GM21423 (cell line): ENCODE results near the gene SLC7A14.

Experiments
- ATAC-seq: cut with Tn5 transposase; IDR thresholded peaks from one replicate; pipeline ENCODE4 v1.9.1; 2021; ENCODE audit warnings: mild to moderate bottlenecking, moderate library complexity; ENCODE audit not compliant: unreplicated experiment

SLC7A14 gene

DNA sequence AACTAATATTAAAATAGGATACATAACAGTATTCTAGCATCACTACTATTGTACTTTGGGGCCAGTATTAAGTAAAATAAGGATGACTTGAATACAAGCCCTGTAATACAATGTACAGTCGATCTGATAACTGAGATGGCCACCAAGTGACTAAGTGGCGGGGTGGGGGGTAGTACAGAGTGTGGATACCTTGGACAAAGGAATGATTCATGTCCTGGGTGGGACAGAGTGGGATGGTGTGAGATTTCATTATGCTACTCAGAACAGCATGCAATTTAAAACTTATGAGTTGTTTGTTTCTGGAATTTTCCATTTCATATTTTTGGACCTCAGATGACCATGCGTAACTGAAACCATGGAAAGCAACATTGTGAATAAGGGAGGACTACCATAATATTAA lies 46.0 kb downstream of the SLC7A14 start:
- ATAC-seq = no peak

DNA sequence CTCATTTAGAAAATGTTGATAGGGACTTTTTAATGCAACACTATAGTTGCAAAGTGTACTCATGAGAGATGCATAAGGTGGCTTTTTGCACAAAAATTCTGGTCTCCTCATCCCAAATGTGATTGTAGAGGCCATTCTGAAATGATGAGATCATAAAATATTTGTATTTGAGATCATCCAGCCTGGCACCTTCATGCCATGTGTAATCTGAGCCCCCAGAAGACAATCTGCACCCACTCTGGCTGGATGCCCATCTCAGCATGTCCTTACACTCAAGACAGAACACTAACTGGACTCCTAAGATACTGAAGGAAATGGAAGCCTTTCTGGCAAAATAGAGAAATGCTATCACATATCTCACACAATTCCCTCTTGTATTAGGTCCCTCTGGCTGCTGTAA lies 49.2 kb downstream of the SLC7A14 start:
- ATAC-seq = no peak

DNA sequence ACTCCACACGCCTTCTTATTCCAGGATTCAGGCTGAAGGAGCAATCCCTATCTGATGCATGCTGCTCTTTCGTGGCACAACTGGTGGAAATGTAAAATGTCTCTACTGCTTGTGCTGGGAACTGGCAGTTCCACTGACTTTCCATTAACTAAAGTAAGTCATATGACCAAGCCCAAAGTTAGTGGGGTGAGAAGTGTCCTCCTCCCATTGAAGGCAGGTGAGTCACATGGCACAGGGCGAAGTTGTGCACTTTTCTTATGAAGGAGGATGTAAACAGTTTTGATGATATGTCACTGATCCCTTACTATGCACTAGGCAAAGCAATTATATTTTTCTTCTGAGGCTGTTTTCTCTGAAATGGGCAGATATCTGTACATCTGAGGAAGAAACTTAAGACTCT lies 51.6 kb downstream of the SLC7A14 start:
- ATAC-seq = no peak

DNA sequence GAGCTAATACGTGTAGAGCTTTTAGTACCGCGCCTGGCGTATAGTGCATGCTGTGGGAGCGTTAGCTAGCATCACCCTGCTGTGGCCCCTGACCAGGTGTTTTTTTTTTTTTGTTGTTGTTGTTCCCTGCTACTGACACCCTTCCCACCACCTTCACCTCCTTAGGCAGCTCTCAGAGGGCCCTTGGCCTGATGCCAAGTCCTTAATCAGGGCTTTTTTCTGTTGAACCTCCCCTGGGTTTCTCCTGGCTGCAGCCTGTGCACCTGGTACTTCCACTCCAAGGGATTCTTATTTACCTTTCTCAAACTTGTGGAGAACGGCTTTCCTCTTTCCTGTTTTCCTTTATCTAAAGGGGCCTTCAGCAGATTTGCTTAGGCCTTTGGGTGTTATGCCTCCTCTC lies 53.3 kb downstream of the SLC7A14 start:
- ATAC-seq = no peak

DNA sequence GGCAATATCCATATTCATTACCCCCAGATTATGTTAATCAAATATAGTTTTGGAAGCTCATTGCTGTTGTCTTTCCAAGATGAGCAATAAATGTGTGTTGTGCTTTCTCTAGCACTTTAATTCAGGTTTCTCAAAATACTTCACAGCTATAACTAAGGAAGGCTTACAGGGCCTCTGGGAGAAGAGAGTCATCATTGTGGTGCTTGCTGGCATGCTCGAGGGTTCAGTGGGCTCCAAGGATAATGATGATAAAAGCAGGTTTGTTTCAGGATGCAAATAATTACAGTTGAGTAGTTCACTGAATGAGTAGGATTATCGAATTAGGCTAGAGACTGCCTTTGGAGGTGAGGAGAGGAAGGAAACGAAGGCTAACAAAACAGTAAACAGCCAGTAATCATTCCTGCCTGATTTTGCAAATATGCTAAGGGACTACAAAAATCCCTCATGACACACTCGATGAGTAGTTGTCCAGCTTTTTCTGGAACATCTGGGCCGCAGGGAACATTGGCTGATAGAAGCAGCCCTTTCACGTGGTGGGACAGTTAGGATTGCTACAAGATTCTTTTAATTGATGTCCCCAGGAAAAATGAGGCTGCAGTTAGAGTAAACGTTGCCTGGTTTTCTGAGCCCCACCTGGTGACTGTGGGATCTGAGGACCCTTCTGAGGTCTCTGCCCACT lies 54.1 kb downstream of the SLC7A14 start:
- no peak for ATAC-seq

DNA sequence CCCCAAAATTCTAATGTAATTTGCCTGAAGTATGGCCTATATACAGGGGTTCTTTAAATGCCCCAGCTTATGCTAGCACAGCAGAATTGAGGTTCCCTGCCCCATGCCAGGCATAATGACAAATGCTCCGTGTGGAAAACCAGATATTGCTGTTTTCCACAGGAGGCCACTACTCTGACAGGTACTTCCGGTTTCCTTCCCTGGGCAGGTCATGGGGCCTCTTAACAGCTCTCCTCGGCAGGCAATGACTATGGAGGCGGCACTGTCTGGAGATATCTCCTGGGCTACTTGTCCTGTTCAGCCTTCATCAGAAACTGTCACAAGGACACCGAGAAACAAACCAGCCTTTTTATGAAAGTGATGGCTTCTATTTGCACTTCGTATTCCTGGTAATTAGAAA lies 54.8 kb downstream of the SLC7A14 start:
- ATAC-seq = no peak

DNA sequence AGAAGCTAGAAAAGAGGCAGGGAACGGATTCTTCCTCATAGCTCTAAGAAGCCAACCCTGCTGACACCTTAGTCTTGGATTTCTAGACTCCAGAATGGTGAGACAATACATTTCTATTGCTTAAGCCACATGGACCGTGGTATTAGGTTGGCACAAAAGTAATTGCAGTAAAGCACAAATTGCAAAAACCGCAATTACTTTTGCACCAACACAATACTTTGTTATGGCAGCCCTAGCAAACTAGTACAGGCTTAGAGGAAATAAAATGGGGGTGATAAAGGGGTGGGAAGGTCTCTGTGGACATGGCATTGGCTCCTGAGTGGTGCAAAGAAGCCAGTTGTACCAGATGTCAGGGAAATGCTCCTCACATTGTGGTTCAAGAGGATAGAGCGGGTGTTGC lies 56.0 kb downstream of the SLC7A14 start:
- no peak for ATAC-seq

DNA sequence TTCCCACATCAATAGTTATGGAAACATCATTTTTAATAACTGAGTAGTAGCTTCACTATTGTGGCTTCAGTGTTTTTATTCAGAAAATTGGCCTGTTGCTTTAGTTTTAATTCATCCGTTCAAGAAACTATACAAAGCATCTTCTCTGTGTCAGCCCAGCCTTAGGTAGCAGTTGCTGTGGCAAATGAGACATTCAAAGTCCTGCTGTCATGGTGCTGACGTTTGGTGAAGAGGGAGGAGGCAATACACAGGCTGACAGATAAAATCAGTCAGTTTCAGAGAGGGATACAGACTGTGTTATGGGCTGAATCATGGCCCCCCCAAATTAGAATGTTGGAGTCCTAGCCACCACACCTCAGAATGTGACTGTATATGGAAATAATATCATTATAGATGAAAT lies 56.5 kb downstream of the SLC7A14 start:
- ATAC-seq = no peak

DNA sequence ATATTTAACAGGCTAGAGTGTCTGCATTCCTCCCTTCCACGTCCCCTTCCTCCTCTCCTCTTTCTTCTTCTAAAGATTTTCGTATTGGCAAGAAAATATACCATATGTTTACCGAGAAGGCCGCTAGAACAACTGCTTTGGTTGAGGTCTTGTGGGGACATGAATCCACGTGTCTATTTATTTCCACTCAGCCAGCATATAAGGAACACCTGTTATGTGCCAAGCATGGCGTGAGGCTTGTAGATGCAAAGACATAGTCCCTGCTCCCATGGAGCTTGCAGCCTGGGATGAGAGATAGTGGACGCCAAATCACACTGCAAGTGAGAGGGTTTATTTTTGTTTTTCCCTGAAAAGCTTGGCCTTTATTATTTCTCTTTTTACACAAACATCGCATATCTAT lies 57.1 kb downstream of the SLC7A14 start:
- no peak for ATAC-seq

DNA sequence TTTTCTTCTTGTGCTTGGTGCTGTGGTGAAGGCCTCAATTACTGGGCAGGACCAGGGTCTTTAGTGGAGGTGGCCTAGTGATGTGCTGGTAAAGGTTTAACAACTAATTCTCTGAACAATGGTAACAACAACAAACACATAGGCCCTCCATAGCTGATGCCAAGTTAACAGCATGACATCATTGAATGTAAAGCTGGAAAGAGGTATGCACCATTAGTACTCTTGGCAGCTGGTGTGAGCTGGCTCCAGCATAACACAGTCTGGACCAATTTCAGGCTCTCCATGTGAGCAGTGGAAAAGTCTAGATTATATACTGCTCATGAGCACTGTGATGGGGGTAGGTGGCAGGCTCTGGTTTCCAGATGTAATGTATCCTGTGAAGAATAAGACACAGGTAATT lies 61.8 kb downstream of the SLC7A14 start:
- ATAC-seq = no peak

DNA sequence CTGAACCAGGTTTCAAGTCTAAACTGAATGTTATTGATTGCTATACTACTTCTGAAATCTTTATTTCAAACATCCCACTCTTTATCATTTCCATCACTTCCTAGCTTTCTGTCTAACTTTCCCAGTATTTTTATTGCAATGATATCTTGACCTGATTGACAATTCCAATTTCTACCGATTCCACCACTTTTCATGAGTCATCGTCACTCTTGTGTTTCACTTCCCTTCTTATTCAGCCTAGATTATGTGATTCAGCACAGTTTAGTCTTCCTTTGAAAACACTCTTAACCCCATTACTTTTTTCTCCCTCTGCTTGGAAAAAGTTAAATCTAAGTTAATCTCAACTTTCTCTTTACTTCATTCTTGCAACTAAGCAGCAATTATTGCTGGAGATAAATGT lies 62.6 kb downstream of the SLC7A14 start:
- ATAC-seq = no peak

DNA sequence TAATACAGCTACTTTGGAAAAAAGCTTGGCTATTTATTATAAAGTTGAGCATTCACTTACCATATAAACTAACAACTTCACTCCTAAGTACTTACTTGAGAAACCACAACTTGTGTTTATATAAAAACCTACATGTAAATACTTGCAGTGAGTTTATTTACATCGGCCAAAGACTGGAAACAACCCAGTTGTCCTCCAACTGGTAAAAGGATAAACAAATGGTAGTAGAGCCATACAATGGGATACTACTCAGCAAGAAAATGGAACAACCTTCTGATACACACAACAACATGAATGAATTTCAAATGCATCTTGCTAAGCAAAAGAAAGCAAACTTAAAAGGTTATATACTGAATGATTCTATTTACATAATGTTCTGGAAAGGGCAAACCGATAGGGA lies 63.7 kb downstream of the SLC7A14 start:
- no peak for ATAC-seq

DNA sequence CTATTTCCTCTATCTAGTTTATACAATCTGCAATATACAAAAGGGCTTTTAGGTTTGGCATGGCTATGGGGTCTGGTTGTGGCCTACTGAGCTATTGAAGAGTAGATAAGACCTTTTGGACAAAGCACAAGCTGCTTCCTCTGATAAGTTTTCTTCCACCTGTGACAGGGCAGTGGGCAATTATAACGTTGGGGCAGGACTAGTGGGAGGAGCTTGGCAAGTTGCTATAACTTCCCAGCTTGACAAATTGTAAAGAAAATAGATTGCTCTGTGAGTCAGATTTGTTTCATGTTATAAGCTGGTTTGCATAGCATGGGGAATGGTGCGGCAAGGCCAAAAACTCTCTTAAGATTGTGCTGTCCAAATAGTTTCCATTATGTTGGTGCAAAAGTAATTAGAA lies 64.9 kb downstream of the SLC7A14 start:
- ATAC-seq = no peak

DNA sequence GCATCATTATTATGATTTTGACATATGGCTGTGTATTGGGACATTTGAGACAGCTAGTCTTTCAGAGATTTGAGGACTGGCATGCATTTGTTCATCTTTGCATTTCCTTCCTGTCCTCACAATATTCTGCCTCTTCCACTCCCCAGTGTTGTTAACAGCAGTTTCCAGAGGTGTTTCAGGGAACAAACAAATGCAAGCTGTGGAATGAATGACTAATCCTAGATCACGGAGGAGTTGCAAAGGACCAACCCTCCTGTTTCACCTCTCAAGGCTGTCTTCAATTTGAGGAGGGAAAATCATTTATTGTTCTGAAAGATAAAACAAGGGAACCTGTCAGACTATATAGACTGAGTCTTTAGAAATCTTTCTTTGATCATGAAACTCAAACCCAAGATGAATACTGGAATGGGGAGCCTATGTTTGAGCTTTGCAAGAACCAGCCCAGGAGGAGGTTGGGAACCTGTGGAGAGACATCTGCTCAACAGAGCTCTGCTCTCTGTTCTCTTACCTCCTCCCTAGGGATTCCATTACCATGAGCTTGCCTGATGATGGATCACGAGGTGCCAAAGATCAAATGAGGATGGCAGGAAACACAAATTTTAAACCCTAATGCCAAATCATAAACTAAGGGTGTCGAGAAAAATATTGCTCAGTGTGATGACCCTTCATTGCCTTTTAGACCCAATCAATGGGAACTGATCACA lies 68.5 kb downstream of the SLC7A14 start:
- no peak for ATAC-seq

DNA sequence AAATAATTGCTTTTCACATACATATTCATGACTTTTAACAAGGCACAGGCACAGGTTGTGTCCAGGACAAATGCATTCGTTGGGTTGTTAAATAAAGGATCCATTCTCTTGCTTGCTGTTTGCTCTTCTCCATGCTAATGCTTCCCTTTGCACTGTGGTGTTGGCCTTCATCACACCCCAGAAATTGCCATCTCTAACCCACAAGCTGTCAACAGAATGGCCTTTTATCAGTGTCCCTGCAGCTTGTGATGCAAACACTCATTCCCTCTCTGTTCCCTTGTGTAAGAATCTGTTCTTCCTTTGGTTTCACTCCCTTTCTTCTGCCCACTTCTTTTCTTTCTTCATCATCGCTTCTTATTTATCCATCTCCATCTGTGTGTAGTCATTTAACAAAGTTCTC lies 72.2 kb downstream of the SLC7A14 start:
- no peak for ATAC-seq

DNA sequence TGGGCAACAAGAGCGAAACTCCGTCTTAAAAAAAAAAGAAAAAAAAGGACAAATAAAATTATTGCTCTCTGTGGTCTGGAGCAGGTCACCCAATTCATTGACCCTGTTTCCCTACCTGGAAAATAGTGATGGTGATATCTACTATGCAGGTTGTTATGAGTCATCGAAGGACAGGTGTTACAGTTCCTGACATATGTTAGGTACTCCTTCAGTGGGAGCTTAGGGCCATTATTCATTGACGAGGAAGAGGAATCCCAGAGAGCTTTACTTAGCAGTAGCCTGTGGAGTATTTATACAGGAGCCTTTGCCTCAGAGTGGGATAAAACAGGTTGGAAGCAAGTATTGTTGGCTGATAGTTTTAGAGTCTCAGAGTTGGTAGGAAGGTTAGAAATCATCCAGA lies 74.5 kb downstream of the SLC7A14 start:
- ATAC-seq = no peak

DNA sequence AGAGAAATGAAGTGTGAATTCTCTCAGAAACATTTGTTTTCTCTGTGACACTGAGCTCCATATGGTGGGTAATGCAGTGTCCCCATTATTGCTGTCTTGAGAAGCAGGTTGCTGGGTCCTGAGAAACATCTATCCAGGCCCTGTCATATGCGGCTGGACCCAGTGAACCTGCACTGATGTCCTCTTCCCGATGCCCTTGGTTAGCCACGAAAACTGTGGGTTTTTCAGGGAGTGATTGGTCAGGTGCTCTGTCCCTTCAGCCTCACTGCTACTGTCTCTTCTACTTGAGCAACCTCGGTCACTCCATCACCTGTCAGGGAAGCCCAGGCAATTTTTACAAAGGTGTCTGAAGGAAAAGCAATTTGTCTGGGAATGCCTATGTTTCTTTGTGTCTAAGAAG lies 77.0 kb downstream of the SLC7A14 start:
- ATAC-seq = no peak

DNA sequence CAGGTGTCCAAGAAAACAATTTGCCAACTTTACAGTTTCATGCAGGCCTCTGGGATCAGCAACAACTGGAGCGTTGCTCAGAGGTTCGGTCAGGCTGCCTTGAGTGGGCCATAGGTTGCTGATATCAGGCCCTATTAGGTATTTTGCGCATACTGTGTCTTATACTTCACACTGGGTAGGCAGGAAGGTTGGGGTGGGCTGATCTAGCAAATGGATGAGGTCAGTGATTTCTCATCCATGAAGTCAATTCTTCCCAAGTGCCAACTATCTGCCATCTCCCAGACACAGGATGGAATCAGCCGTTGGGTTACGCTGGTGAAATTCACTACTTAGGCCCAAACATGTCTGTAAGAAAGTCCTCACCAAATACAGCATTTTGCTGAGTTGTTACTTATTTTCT lies 77.6 kb downstream of the SLC7A14 start:
- no peak for ATAC-seq

DNA sequence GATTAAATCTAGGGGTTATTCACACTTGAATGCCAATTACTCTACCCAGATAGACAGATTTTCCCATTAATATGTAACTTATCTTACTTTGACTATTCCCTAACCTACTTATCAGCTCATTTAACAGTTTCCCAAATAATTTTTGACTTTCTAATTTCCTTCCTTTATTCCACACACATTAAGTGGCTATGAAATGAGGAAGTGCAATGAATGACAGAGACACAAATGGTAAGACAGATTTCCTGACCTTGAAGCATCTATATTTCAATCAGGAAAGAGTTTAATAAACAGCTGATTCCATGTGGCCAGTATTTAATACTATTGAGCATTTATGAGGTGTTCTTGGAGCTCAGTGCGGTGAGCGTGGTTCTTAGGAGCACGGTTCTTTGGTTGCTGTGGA lies 78.8 kb downstream of the SLC7A14 start:
- no peak for ATAC-seq

DNA sequence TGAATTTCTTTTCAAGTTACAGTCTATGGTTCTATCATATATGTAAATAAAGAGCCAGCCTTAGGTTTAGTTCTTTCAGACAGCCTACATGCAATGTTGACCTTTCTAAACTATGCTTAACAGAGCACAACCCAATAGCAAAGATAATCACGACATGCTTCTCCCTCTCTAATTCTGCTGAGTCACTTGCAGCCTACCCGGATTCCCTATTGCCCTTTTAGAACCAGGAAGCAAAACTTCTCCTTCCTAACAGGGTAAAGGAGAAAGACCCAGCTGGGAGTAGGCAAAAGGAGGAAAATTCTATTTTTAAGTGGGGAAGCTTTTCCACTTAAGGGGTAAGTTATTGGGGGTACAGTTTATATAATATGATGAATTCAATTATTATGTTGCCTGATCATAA lies 79.3 kb downstream of the SLC7A14 start:
- ATAC-seq = no peak

DNA sequence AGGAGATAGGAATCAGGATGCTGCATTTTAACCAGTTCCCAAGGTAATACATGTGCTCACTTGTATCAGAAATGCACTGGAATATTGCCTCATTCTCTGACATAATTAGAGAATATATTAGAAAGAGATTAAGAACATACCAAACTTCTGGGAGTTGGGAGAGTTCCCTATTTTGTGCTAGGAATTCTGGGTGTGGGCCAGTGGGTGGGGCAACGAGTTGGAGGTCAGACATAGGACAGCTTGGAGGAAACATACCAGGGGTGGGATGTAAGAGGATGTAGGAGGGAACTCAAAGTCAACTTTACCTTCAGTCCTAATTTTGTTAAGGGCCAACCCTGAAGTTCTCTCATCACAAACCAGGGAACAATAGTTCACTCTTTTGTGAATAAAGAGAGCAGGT lies 83.6 kb downstream of the SLC7A14 start:
- no peak for ATAC-seq

DNA sequence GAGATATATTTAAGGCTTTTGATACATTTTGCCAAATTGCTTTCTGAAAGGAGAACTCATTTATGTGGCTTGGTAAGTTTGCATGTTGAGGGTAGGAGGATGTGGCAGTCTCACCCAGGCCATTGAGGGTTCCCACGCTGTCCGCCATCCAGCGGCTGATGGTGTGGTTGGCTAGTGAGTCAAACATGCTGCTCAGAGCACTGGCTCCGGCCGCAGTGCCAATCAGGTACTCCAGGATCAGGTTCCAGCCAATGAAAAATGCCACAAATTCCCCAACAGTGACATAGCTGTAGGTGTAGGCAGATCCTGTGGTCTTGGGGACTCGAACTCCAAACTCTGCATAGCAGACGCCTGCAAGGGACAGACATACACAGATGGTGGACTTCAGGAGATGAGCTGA lies 84.9 kb downstream of the SLC7A14 start:
- no peak for ATAC-seq

DNA sequence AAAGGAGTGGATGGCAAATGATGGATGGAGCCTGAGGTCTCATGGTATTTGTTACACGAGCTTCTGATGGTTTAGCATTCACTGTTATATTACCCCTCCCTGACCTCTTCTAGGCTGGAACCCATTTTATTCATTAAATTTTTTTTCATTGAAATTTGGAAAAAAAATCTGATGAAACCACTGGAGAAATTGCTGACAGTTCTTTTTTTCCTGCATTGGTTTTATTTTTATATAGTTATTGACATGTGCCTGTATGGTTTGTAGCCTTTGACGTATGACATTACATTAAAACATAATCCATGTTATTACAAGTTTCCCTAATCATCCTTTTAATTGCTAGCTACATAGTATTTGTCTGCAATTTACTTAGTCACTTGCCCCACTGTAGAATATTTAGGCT lies 85.4 kb downstream of the SLC7A14 start:
- no peak for ATAC-seq
